GM18909 (cell line): ENCODE measurements around the gene CSNK1A1L.

Experiments used
- ATAC-seq: cut with Tn5 transposase; IDR thresholded peaks from one replicate; pipeline ENCODE4 v1.9.1; 2021; ENCODE audit warnings: mild to moderate bottlenecking; ENCODE audit not compliant: unreplicated experiment, poor library complexity

The CSNK1A1L gene

DNA sequence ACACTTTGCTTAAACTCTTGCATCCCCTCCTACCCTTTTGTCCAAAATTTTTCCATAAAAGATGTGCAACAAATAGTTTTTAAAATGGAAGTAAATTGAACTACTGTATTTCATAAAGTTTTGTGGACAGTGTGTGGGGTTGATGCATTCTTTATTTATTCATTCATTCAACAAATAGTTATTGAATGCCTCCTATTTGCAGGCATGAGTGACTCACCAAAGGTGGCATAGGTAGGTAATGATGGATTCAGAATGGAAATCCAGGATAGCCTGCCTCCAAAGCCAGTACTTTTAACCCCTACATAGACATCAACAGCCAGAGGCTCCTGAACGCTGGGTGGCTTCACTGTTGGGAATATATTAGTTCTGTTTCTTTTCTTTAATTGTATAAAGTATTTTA lies 2.4 kb upstream of the CSNK1A1L start:
- no peak for ATAC-seq

DNA sequence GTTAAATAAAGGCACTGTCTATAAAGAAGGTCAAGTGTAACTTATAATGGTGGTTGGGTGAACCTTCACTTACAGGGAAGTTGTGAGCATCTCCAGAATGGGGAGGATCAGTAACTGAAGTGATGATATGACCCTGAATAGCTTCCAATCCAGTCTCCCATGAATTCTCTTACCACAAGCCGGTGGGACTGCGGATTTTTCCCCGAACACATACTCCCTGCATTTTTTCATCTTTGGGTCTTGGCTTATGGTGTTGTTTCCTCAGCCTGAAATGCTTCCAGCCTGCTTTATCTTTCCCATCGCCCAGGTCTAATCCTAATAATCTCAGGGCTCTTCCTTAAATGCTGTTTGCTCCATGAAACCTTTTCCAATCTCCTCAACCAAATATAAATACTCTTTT lies 2.0 kb upstream of the CSNK1A1L start:
- no peak for ATAC-seq

DNA sequence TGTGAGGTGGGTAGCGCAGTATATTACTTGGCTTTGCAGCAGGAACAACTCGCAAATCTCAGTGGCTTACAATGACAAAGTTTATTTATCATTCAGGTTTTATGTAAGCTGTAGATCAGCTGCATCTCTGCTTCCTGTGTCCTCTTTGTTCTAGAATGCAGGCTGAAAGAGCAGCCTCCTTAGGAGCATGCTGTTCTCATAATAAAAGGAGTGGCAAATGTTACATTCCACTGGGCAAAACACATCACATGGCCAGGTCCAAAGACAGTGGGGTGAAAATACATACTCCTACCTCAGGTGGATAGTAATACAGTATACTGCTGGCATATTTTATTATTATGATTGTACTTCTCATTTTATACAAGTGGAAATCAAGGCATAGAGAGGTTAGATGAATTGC lies 1.2 kb upstream of the CSNK1A1L start:
- ATAC-seq, result no peak

DNA sequence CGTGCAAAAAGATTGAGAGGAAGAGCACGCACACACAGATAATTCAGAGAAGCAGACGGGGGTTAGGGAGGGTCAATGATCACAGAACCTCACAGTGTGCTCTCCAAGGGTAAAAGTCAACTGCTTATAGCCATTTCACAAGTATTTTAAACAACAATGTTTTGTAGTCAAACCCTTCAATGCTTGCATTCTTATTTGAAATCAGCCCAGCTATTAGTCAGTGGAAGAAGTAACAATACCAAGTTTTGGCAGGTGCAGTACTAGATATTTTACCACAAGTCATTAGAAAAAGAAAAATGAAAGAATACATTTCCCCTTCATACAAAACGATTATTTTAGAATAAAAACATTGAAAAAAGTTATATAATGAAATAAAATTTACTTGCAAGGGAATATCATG lies 2.6 kb downstream of the CSNK1A1L start:
- no peak for ATAC-seq

DNA sequence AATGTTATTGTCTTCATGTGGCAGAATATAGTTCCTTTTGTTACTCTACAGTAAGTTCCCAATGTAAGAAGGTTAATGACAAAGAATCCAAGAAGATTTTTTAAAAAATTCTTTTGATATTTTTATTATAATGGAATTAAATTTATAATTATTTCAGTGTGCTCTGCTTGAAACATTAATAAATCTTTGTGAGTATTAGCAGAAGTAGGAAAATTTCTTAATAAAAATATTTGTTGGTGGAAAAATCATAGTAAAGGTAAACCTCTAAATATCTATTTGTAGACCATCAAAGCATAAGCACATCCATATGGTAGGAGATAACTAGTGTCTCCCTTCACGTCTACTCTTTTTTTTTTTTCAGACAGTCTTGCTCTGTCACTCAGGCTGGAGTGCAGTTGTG lies 4.3 kb downstream of the CSNK1A1L start:
- ATAC-seq, result no peak

DNA sequence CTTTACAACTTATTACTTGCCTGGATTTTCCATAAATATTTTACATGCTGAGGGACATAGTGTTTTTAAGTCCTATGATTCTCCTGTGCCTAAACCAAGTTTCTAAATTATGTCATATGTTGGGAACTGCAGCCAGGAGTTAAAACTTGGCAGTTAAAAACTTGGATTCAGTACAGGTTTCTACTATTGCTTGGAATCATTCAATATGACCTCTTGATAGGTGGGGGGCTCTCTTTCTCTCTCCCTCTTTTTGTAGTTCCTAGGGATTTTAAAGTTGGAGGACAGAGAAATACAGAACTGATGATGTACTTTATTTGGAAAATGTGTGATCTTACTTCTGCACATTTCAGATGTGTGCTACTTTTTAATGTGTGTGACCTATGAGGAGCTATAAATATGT lies 4.7 kb downstream of the CSNK1A1L start:
- ATAC-seq, result no peak

DNA sequence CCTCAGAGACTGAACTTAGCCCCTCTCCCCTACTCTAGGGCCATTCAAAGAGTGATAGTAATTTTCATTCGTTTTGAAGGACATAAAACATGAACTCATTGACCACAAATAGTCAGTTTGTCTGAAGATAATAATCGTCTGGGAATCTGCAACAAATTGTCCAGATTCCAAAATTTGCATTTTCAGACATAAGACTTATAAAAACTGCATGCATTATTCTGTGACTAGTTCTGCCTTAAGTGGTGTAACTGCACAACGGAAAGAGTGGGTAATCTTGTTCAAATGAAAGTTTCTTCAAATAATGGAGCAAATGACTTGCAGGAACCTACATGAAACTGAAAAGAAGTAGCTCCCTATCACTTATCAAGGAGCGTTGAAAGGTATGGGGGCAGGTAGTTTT lies 8.4 kb downstream of the CSNK1A1L start:
- ATAC-seq, result no peak

DNA sequence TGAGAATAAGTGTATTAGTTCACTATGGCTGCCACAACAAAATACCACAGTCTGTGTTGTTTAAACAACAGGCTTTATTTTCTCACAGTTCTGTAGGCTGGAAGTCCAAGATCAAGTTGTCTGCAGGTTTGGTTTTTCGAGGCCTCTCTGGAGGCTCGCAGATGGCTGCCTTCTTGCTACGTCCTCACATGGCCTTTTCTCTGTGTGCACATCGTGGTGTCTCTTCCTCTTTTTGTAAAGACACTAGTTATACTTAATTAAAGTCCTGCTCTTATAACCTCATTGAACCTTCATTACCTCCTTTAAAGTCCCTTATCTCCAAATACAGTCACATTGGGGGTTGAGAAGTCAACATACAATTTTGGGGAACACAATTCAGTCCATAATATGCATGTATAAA lies 10.6 kb downstream of the CSNK1A1L start:
- ATAC-seq, result no peak

DNA sequence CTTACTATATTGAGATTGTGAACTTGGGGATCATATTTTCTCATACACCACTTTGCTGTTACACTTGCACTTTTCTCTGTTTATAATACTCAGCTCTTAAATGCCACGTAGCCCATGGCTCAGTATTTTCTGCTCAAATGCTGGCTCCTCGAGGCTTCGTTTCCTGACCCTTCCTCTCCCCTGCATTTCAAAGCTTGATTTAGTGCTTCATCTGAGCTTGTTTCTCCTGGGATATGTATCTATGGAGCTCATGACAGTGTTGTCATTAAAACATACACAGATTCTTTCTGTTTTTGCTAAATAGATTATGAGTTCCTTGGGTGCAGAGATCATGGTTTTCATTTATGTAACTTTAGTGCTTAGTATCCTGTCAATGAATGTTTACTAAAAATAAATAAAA lies 11.4 kb downstream of the CSNK1A1L start:
- no peak for ATAC-seq

DNA sequence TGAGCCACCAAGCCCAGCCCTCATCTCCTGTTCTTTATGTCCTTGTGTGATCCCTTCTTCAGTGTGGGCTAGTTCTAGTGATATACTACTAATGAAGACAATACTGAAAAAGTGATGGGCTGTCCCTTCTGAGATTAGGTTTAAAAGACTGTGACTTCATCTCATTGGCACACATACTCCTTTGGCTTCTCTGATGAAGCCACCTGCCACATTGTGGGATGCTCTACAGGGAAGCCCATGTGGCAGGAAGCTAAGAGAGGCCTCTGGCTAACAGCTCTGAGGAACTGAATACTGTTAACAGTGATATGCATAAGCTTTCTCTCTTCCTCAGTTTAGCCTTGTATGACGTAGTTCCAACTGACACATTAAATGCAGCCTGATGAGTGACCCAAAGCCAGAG lies 13.6 kb downstream of the CSNK1A1L start:
- ATAC-seq, result no peak

DNA sequence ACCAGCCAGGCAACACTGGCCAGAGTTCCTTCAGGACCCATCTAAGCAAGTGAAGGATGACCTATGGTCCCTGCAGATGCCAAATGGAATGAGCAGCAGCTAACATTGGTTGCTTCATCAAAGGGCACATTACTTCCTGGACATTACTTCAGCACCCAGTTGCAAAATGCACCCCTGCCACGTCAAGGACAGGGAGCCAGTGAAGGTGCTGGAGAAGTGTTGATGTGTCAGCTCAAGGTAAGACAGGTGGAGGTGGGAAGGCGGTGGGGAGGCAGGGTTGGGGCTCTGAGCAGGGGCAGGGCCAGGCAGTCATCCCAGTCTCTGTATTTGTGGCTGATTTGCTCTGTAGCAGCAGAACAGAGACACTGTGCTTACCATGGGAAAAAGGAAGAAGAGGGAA lies 14.6 kb downstream of the CSNK1A1L start:
- no peak for ATAC-seq

DNA sequence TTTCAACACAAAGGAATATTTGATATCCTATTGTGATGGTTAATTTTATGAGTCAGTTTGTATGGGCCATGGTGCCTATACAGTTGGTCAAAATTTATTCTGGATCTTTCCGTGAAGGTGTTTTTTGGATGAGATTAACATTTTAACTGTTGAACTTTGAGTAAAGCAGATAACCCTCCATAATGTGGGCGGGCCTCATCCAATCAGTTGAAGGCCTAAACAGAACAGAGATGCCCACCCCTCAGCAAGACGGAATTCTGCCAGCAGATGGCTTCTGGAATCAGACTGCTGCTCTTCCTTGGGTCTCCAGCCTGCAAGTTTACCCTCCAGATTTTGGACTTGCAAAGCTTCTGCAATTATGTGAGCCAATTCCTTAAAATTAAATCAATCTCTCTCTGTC lies 16.0 kb downstream of the CSNK1A1L start:
- ATAC-seq, result no peak

DNA sequence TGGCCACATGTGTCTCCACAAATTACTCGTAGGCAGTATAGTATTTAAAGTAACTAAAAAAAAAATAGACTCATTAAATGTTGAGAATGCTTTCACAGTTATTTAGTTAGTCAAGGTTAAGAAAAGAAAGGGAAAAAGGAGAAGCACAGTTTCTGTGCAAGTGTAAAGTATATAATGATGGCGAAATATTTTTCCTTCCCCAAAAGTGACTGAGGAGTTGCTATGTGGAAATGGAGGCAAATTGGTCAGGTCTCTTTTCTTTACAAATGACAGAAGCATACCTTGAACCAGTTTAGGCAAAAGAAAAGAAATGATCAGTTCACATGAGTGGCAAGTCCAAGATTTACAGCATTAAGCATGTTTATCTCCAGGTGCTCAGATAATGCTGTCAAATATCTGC lies 18.0 kb downstream of the CSNK1A1L start:
- no peak for ATAC-seq

DNA sequence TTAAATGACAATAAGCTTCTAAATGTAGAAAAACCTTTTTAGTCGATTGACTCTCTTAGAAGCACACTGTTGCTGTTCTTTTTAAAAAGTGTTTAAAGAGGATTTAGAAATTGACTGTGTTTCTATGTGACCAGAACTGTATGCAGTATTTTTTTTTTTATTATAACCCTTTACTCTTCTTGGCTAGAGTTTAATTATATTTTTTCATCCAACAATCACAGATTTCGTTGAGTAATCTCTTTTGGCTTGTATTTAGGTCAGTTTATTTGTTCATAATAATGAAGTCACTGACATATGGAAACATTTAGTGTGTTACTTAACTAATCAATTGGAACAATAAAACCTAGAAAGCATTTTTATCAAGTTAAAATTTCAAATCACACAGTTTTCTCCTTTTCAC lies 19.9 kb downstream of the CSNK1A1L start:
- no peak for ATAC-seq

DNA sequence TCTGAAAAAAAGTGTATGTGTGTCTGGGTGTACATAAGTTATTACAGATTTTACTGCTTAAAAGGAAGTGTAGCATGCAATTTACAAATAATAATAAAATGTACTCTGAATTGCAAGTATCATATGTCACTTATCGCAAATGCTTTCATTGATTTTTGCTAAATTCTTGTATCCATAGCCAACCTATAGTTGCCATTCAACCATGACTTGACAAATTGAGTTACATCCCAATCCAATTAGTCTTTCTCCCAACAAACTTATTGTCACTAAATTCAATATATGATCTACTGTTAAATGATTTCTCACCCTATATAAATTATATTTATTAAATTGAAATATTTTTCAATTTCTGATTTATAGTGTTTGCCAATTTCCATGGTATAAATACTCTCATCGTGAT lies 28.6 kb downstream of the CSNK1A1L start:
- no peak for ATAC-seq

DNA sequence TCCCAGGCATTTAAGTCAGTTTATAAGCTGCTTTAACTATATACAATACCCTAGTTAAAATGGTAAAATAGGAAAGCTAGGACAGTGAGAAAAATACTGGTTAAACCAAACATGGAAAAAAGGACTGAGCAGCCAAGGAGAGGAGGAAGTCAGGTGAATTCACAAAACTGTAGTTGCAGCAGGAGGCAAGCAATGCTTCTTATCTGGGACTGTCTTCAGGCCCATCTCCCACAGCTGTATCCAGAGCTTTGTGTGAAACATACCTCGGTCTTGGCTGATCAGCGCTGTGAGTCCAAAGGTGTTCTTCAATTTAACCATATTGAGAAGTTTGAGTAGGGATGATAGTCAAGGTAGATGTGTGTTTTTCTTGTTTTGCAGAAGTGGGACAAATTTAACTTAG lies 30.3 kb downstream of the CSNK1A1L start:
- no peak for ATAC-seq

DNA sequence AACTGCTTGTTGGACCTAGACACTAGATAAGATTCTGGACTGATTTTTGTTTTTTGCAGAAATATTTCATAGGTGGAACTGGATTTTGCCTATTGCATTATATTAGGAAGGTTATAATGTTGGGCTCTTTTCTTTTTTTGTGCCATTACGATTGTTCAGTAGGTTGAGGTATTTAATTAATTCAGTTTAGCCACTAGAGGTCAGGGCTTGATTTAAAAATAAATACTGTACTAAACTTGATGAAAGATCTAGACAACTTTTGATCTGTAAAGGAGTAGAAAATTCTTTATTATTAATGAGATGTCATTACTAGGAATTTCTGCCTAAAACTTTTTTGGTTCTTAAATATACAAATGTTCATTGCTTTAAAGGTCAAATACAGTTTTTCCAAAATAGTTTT lies 30.8 kb downstream of the CSNK1A1L start:
- ATAC-seq, result no peak

DNA sequence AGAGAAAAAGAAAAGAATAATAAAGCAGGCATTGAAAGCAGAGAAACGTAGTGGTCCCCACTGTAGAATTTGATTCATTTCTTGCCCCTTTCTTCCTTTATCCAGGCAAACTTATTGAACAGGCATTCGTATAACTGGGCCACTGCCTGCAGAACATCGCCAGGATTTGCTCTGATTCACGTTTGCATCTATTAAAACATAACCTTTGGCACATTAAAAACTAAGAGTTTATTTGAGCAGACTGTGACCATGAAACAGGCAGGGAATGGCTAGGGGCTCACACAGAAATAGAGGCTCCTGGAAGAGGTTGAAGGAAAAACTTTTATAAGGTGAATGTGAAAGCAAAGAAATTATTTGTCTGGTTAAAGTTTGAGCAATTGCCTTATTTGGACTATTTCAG lies 33.4 kb downstream of the CSNK1A1L start:
- no peak for ATAC-seq

DNA sequence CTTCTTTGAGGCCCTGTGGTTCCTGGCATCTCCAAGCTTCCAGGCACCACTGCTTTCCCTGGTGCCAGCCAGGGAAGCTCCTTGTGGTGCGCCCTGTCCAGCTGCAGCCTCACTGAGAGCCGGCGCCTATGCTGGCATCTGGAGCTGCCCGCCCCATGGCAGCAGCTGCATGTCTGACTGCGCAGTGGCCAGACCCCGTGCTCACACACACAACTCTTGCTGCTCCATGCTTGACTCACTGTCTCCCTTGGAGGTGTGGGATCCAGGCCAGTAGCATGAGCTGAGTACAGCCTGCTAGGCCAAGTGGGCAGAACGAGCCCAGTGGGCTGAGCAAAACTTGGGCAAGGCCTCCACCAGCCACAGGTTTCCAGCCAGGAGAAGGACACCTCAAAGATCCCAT lies 34.5 kb downstream of the CSNK1A1L start:
- no peak for ATAC-seq

DNA sequence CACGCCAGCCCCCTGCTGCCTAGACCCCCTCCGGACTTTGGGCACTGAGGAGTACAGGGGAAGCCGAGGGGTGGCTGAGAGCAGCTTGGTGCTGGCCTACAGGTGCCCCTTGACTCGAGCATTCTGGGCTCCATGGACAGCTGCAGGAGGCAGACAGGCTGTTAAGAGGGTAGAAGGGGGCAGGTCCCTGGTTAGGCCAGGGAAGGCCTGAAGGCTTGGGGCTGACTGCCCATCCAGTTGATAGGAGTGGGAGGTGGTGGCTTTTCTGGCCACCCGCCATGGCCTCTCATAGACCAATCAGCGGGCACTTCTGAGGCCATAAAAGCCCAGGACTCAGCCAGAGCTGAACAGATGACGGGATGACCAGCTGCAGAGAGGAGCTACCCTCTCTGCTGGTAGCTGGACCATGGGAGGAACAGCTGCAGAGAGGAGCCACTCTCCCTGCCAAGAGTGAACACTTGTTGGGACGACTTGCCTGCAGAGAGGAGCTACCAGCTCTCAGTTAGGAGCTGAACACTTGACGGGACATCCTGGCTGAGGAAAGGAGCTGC lies 35.2 kb downstream of the CSNK1A1L start:
- ATAC-seq, result no peak

DNA sequence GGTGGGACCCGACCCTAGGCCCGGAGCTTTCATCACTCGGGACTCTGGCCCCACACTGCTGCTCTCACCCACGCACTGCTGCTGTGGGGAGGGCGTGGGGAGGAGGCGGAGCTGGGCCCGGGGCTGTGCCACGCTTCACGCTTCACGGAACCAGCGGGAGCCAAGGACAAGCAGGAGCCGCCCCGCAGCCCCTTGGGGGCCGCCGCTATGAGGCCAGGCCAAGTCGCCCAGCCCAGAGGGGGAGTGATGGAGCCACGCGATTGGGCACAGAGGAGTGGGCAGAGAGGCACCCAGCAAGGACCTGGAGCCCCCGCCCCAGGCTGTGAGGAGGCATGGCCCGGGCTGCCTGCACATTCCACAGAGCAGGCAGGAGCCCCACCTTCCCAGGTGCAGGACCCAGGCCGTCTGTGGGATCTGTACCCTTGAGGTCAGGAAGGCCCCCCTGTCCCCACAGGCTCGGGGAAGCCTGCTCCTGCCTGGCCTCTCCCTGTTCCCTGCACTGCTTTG lies 35.8 kb downstream of the CSNK1A1L start:
- no peak for ATAC-seq

DNA sequence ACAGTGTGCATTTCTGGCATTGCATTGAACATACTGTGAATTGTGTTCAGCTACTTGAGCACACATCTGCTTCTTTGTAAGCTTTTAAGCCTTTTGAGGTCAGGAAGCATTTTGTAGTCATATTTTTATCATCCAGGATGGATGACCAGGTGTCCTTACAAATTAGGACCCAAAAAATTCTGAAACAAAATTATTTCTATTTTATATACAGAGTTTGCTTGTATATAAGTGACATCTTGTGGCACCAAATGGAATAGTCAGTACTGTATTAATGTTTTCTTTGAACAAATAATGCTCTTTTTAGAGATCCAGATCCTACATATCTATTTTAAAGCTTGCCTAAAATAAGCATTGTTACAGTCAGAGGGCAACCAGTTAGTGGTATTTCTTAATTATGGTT lies 36.5 kb downstream of the CSNK1A1L start:
- no peak for ATAC-seq

DNA sequence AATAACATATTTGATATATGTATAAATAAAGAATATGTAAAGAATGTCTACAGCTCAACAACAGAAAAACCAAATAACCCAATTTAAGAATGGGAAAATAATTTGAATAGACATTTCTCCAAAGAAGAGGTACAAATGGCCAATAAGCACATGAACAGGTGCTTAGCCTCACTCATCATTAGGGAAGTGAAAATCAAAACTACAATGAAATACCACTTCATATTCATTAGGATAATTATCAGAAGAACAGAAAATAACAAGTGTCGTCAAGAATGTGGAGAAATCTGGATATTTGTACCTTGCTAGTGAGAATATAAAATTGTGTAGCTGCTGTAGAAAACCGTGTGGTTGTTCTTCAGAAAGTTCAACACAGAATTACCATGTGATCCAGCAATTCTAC lies 37.6 kb downstream of the CSNK1A1L start:
- no peak for ATAC-seq
